GM19455 (cell line): ENCODE data around the gene ECE2.

Experiments used
- ATAC-seq: cut with Tn5 transposase; IDR thresholded peaks from one replicate; pipeline ENCODE4 v1.9.1; 2021; ENCODE audit not compliant: unreplicated experiment

ECE2 gene

DNA sequence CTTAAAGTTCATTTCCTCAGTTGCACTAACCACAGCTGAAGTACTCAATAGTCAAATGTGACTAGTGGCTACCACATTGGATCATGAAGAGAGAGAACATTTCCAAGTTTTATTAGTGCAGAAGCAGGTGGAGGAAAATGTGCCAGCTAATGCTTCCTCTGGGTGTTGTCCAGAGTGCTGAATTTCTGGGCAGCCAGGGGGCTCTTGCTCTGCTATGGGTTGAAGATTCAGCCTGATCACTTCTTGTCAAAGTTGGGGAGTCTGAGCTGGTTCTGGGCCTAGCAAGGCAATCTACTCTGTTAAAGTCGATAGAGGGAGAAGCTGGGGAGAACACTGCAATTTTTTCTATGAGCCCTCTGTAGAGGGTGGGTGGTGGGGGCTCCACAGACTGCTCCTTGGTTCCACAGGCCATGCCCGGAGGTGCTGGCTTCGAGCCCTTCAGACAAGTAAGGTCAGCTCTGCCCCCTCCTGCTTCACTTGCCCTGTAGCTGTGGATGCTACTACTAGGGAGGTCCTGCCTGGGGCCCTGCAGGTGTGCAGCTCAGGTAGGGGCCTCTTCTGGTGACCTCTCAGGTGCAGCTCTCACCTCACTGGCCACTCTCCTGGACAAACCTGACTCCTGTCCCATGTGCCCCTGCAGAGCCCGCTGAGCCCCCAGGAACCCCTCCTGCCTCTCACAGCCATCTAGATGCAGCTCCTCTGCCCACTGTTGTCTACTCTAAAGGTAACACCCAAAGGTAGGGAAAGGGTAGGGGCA lies 35.3 kb upstream of the ECE2 start:
- ATAC-seq: no peak

DNA sequence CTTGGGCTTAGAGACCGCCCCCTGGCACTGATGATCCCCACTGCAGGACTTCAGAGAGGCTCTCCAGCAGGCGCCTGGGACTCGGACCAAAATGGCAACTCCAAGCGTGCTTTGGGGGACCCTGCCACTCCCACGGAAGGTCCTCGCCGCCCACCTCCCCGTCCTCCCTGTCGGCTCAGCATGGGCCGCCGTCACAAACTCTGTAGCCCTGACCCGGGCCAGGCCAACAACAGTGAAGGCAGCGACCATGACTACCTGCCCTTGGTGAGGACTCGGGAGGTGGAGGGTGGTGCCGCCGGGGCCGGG lies 34.7 kb upstream of the ECE2 start:
- no peak for ATAC-seq

DNA sequence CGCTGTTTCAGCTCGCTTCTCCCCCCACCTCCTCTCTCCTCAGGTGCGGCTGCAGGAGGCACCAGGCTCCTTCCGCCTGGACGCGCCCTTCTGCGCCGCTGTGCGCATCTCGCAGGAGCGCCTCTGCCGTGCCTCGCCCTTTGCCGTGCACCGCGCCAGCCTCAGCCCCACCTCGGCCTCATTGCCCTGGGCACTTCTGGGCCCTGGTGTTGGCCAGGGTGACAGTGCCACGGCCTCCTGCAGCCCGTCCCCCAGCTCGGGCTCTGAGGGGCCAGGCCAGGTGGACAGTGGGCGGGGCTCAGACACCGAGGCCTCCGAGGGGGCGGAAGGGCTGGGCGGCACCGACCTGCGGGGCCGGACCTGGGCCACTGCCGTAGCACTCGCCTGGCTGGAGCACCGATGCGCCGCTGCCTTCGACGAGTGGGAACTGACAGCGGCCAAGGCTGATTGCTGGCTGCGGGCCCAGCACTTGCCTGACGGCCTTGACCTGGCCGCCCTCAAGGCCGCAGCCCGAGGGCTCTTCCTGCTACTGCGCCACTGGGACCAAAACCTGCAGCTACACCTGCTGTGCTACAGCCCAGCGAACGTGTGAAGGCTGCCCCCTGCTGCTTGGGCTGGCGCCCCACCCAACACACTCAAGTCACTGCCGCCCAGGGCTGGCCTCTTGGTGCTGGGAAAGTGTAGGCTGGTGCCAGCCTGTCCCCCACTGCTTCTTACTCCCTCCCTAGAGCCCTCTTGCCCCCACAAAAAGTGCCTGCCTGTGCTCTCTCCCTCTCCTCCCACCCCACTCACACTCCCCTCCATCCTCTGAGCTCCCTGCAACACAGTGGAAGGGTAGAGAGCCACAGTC lies 34.1 kb upstream of the ECE2 start:
- ATAC-seq: no peak

DNA sequence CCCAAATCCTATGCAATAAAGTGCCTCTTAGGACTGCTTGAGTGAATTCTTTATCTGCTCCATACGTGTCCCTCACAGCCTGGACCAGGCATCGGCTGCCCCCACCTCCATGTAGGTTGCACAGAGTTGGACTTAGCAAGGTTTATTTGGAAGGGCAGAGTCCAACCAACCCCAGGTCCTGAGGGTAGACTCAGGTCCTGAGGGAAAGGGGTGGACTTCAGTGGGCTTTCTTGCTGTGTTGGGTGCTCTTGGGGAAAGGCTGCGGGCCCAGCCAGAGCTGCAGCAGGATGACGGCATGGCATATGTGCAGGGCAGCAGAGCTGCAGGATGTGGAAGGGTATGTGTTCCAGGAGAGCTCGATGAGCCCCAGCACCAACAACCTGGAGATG lies 33.5 kb upstream of the ECE2 start:
- no peak for ATAC-seq

DNA sequence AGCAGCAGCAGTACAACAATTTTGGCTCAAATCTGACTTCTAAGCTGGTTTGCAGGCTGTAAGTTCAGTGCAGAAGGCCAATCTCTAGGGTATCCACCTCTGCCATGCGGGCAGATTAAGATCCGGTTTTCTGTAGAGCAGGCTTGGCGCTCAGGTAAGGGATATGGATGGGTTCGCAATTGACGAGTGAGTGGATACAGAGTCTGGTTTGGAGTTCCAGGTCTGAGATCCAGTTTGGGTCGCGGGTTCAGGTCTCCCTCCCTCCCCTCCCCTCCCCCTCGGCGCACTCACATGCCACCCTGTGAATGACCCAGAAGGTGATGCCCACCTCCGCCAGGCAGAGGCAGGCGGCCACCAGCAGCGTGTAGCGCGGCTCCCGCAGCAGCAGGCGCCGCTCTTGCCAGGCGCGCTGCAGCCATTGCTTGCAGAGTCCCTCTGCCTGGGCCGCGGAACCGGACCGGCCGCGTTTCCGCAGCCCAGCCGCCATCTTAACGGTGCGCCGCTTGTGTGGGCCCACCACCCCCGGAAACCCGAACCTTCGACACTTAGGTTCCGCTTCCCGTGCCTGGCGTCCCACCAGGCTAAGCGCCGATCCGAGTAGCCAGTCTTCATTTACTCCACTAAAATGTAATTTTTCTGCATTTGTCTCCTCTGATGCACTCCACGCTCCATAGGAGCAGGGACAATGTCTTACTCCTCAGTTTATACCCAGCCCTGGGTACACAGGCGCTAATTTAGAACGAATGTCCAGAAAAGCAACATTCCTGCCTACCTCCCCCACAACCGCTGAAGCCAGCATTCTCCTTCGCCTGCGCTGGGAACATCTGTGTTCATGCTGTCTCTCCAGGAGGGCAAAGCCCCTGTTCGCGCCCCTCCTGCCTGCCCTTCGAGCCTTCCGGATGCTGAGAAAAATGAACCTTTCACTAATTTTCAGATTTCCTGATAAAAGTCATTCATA lies 27.1 kb upstream of the ECE2 start, which contains the start of gene ALG3:
TSS of gene ALG3 (minus strand) at position 509 of the 958 bp plus-strand sequence. CDS start at position 487, 22 bp downstream.
- peak; percentile 42 for ATAC-seq

DNA sequence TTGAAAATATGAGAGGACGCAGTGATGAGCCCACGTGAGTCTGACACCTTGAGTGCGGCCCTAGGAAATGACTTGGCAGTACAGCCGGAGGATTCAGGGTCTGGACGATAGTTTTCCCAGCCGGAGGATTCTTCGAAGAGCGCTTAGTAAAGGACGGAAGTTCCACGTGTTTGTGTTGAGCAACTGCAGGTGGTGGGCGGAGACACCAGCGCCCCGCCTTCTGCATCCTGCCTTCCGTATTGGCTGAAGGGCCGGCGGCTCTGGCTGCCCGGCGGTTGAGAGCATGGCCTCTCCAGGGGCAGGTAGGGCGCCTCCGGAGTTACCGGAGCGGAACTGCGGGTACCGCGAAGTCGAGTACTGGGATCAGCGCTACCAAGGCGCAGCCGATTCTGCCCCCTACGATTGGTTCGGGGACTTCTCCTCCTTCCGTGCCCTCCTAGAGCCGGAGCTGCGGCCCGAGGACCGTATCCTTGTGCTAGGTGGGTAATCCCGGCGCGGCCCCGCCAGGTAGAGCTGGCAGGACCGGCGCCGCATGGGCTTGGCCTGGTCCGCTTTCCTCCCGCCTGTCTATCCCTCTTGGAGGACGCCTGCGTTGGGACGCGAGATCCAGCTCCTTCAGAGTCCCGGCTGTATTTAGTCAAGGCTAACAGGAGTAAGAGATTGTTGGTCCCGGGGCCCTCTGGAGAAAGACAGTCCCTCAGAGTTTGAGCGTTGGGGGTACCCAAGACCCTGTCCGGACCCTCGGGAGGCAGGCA lies 26.2 kb upstream of the ECE2 start, which contains the start of gene EEF1AKMT4:
TSS of gene EEF1AKMT4 (plus strand) at position 261 of the 755 bp plus-strand sequence. CDS start at position 284, 23 bp downstream.
- ATAC-seq: peak; percentile 91

DNA sequence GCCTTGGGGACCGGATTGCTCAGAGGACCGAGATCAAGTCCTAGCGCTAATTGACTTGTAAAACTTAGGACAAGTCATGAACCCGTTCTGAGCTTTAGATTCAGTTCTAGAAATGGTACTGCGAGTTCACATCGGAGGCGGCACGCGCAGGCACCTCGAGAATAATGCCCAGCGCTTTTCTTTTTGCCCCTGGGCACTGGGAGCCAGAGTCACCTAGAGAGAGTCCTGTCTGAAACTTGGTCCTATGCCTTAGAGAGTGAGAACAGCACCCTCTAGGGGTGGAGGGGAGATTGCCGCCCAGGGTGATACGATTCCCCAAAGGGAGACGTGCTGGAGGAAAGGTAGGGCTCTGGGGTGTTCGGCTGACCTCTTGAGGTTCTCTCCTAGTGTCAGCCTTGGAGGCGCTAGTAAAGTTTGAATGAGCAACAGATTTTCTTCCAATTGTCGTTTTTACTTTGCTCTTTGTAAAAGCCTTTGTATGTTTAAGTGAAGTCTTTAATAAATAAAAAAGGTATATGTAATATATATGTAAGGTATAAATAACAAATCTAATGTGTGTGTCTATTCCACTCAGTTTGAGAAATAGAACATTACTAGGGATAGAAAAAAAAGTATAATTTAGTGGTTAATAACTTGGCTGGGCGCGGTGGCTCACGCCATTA lies 25.5 kb upstream of the ECE2 start:
- ATAC-seq: peak; percentile 66

DNA sequence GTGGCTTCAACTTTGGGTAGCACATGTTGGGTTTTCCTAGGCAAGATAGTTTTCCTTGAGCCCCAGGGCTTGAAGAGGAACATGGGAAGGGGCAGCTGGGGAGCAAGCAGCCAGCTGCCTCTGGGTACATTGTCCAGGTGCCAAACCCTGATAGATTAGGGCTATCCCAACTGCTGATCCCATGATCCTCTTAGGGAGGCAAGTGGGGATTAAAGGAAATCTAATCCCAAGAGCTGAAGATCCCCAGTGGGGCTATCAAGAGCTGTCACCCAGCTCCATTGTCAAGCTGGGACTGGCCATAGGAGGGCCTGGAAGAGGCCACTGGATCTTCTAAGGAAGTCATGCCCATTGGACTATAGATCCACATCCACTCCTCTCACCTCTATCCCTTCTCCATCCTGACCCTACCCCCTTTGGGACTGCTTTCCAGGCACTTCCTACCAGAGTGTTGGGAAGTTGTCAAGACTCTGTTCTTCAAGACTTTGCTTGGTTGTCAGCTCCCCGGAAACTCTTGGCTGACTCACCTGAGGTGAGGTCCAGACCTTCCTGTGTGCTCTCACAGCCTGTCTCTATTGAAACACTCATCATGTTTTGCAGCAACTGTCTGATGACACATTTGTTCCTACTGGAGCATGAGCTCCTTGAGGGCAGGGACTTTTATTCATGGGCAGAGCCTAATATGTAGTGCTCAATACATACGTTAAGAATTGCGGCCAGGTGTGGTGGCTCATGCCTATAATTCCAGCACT lies 20.4 kb upstream of the ECE2 start:
- ATAC-seq: no peak

DNA sequence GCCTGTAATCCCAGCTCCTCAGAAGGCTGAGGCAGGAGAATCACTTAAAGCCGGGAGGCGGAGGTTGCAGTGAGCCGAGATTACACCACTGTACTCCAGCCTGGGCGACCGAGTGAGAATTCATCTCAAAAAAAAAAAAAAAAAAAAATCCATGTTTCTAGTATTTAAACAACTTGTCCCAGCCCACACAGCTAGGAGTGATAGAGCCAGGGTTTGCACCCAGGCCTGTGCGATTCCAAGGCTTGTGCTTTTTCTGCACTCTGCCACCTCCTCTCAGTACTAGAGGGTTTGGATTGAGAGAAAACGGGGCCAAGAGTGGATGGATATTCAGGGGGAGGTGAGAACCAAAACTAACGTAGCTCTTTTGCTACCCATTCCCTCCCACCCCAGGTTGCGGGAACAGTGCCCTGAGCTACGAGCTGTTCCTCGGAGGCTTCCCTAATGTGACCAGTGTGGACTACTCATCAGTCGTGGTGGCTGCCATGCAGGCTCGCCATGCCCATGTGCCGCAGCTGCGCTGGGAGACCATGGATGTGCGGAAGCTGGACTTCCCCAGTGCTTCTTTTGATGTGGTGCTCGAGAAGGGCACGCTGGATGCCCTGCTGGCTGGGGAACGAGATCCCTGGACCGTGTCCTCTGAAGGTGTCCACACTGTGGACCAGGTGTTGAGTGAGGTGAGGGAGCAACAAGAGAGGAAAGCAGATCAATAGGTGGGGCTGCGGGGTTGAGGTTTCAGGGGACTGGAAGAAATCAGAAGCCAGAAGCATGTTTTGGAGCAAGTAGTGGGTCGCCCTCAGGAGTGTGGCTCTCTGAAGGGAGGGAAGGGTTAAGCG lies 18.5 kb upstream of the ECE2 start:
- no peak for ATAC-seq

DNA sequence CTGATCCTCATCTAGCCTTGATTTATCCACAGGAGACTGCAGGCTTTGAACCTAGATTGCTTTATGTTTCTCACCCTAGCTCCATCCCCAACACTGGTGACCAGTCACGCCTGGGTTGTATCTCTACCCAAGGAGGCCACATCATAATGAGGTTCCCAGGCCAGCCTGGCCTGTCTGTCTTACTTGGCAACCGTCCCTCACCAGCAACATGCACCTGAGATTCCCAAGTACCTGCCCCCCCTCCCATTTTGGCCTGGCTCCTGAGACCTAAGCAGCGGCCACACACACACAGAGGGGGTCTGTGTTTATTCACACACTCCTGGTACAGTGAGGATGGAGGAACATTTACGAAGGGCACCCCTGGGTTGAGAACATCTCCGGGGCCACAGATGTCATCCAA lies 16.9 kb upstream of the ECE2 start:
- no peak for ATAC-seq

DNA sequence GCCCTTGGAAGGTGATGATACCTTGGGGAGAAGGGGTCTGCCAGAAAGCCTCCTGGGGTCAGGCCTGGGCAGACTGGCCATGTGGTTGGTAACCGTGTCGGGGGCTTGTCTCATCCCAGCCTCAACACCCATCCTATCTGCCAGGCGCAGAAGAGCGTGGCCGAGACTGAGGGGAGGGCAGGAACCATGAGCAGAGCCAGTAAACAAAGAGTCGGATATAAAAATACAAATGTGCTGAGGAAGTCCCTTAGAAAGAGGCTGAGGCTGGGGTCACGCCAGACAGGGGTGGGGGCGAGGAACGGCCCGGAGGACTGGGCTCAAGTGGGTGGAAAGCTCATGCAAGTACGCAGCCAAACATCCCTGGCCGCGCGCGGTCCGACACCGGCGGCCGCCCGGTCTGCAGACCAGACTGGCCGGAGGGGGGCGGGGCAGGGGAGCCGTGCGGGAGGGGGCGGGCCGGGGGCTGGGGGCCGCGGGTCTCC lies 16.4 kb upstream of the ECE2 start:
- ATAC-seq: no peak

DNA sequence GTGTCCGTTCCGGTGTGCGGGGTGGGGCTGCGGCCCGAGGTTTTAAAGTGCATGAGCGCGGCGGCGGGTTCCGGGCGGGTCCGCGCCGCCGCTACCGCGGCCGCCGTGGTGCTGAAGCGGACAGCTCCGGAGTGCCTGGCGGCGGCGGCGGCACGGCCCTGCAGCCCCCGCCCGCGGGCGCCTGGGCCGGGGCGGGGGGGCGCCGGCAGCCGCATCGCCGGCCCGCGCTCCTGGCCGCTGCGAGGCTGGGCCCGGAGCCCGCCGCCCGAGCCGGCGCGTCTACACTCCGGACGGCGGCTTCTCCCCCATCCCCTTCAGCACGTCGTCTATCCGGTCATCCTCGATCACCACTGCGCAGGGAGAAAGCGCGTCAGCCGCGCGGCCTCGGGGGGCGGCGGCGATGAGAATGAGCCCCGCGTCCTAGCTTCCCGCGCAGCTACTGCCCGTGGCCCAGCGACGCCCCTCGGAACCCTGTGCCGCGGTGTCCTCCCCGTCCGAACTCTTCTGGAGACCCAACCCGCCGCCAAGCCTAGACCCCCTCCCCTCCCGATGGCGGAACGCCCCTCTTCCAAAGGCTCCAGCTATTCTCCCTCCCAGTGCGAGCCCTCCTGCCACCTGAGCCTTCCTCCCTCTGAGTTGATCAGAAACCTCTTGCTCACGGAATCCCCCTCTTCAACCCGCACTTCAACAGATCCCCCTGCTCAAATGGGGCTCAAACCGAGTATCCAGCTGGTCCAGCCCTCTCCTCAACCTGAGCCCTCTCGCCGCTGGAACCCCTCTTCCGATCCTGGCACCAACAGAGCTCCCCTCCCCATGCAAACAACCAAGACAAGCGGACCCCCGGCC lies 15.7 kb upstream of the ECE2 start:
- no peak for ATAC-seq

DNA sequence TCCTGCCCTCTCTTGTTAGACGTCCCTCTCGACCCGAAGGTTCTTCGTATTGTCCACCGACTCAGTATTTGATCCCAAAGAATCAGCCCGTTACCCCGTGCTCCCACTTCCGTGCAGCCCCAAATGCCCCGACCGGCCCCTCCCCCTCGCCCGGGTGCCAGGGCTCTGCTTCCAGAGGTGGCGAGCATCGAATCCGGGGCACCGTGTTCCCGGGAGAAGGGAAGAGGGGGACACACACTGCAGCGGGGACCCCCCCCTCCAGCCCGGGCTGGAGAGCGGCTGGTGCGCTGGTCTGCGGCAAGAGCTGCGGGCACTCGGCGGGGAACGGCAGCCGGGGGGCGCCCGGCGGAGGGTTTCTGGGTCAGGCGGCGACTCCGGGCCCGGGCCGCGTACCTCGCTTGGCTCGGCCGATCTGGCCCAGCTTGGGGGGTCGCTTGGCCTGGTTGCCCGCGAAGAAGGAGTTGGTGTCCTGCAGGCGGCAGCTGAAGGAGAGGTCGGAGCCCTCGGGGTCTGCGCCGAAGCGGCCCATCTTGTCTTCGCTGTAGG lies 15.0 kb upstream of the ECE2 start:
- ATAC-seq: no peak

DNA sequence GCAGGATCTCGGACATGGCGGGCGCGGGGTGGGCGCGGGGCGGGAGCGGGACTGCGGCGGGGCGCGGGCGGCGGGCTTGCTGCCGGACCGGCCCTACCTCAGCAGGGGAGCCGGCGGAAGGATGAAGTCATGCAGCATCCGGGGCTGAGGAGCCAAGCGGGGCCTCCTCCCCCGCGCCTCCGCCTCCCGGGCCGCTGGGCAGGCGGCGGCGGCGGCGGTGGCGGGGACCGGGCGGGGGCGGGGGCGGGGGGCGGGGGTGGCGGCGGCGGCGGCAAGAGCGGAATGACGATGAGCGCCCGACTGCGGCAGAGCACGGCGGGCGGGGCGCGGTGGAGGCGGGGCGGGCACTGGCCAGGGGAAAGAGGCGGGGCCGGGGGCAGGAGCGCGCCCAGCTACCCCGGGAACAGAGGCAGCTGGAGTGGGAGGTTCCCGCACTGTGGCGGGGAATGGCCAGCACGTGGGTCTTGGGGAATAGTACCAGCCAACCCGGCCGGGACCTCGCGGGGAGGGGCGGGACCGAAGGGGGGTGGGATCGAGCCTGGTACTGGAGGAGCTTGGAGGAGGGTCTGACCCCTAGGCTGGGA lies 14.5 kb upstream of the ECE2 start, which contains the start of gene CAMK2N2:
TSS of gene CAMK2N2 (minus strand) at position 284 of the 584 bp plus-strand sequence. CDS start at position 16, 268 bp downstream.
- no peak for ATAC-seq

DNA sequence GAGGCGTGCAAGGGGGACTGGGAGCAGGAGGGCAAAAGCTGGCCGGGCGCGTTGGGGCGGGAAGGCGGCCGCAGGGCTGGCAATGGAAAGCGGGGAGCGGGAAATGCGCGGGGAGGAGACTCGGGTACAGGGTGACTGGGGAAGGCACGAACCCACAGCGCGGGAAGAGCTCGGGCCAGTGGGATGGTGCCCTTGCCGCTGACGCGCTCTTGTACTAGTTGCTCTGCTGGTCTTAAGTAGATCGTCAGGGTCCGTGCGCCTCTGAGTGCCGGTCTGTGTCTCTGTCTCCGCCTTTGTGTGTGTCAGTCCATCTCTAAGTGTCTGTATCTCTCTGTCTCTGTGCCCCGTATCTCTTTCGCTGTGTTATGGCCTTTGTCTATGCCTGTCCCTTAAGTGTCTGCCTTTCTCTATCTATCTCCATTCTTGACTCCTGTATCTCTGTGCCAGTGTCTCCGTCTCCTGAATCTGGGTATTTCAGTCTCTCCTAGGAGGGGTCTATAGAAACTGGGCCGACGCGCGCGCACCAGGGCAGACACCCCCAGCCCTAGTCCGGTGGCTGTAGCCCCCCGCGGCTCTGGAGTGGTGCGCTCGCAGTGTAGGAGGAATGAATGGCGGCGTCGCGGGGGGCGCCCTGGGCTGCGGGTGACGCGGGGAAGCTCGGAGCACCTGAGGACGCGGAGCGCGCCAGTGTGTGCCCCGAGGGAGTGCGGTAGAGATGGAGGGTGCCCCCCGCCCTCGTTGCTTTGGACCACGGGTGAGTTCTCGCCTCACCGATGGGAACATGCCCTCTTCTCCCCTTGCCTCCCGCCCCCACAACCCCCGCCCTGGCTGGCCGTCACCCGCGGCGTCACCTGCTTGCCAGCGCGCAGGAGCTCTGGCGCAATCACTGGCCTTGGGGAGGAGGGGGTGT lies 13.7 kb upstream of the ECE2 start:
- no peak for ATAC-seq
